Keratinocyte (primary cell): ENCODE results near the gene SDF2. TPM values are rescaled to one million over a fixed set of nuclear protein-coding genes. Genes with fewer than 3 reads are reported as not detected.

Source experiments
- DNase-seq: peaks from one replicate; pipeline ENCODE4 v3.0.0-alpha.2; 2011; ENCODE audit warnings: low read depth, missing footprints, low spot score
- FAIRE-seq: peaks from 2 replicates; lab custom pipeline; 2011; peaks lifted over from hg19 to GRCh38; lab: Jason Lieb, UNC
- H2AFZ ChIP-seq: 2 replicates; pipeline ENCODE4 v1.6.0; 2012; ENCODE audit warnings: low read length, control low read depth, inconsistent platforms; ENCODE audit not compliant: control insufficient read depth
- H3K27ac ChIP-seq: 2 replicates; pipeline ENCODE4 v1.5.1; 2011; ENCODE audit warnings: low read length; ENCODE audit not compliant: control insufficient read depth, insufficient read depth
- H3K27me3 ChIP-seq: 3 replicates; pipeline ENCODE4 v1.6.0; 2011; ENCODE audit warnings: low read length; ENCODE audit not compliant: control insufficient read depth, insufficient read depth; ENCODE audit errors: extremely low read depth
- H3K36me3 ChIP-seq, 2 experiments: 2 replicates in 1 of 2; 3 replicates in 1 of 2; pipeline ENCODE4 v1.5.1; 2011; ENCODE audit warnings: low read length in 2 of 2, mild to moderate bottlenecking in 1 of 2; ENCODE audit not compliant: control insufficient read depth in 2 of 2, insufficient read depth in 2 of 2; ENCODE audit errors: extremely low read depth in 1 of 2
- H3K4me1 ChIP-seq: 3 replicates; pipeline ENCODE4 v1.5.1; 2011; ENCODE audit warnings: low read length; ENCODE audit not compliant: control insufficient read depth, insufficient read depth; ENCODE audit errors: extremely low read depth
- H3K4me2 ChIP-seq: 3 replicates; pipeline ENCODE4 v1.6.0; 2011; ENCODE audit warnings: low read depth, low read length; ENCODE audit not compliant: control insufficient read depth, insufficient read depth; ENCODE audit errors: extremely low read depth
- H3K4me3 ChIP-seq, 3 experiments: fragments of 200-600 bp in 1 of 3; sonication (generic) in 1 of 3; 2 replicates in 2 of 3; 3 replicates in 1 of 3; pipeline ENCODE4 v1.5.1; 2011 to 2016; ENCODE audit warnings: low read length in 3 of 3, mild to moderate bottlenecking in 3 of 3, control low read depth in 2 of 3, inconsistent platforms in 1 of 3, low read depth in 1 of 3, mixed read lengths in 1 of 3, mixed run types in 1 of 3, moderate library complexity in 1 of 3; ENCODE audit not compliant: control insufficient read depth in 2 of 3, insufficient read depth in 2 of 3; ENCODE audit errors: extremely low read depth in 1 of 3
- H3K79me2 ChIP-seq: 2 replicates; pipeline ENCODE4 v1.6.0; 2012; ENCODE audit warnings: low read length; ENCODE audit not compliant: control insufficient read depth, insufficient read depth
- H3K9ac ChIP-seq: 3 replicates; pipeline ENCODE4 v1.6.0; 2011; ENCODE audit warnings: low read length; ENCODE audit not compliant: control insufficient read depth, insufficient read depth; ENCODE audit errors: extremely low read depth
- H3K9me1 ChIP-seq: 3 replicates; pipeline ENCODE4 v1.6.0; 2011; ENCODE audit warnings: low read length; ENCODE audit not compliant: control insufficient read depth, insufficient read depth; ENCODE audit errors: extremely low read depth
- H3K9me3 ChIP-seq: 2 replicates; pipeline ENCODE4 v1.5.1; 2012; ENCODE audit warnings: low read depth, low read length; ENCODE audit not compliant: control insufficient read depth
- H4K20me1 ChIP-seq: 3 replicates; pipeline ENCODE4 v1.6.0; 2011; ENCODE audit warnings: low read length; ENCODE audit not compliant: control insufficient read depth, insufficient read depth; ENCODE audit errors: extremely low read depth
- EZH2 ChIP-seq: IDR thresholded peaks from one replicate; pipeline ENCODE4 v1.6.1; 2012; ENCODE audit warnings: inconsistent platforms, mild to moderate bottlenecking, low read length, moderate library complexity
- dilution Hi-C: fragments of 300-500 bp; cut with MboI; formaldehyde crosslinking; loops from one replicate; pipeline ENCODE4 v1.7.0; 2020; ENCODE audit warnings: low sequenced_read_pairs; ENCODE audit not compliant: extremely low pct_ligation_motif_present
- polyA plus RNA-seq, 5 experiments: library from polyadenylated mRNA; depleted of rRNA in 3 of 5; stranded (reverse) in 3 of 5; stranded (forward) in 1 of 5; unstranded in 1 of 5; fragments of >200 nt; gene quantifications; 1 replicate in 1 of 5; 2 replicates in 3 of 5; 3 replicates in 1 of 5; pipeline versions ENCODE4 v1.2.1 to v1.2.3, GENCODE V29; 2011 to 2012; ENCODE audit warnings: missing spikeins in 2 of 5, low read depth in 1 of 5, low replicate concordance in 1 of 5
- TF ChIP-seq, protein P1 (sequence below), 3 experiments: IDR thresholded peaks in 1 of 3; conservative IDR thresholded peaks in 1 of 3; optimal IDR thresholded peaks in 1 of 3; 2 replicates in 2 of 3; 3 replicates in 1 of 3; pipeline versions ENCODE3 to v1.5.1; 2011; ENCODE audit warnings: low read length in 3 of 3, mild to moderate bottlenecking in 3 of 3, moderate library complexity in 2 of 3, control low read depth in 1 of 3, inconsistent platforms in 1 of 3; ENCODE audit not compliant: insufficient read depth in 2 of 3; ENCODE audit errors: extremely low read depth in 1 of 3

The SDF2 gene
- polyA plus RNA-seq, 1 donor (not counting 4 experiments of a cell fraction or from before 2014, with no cell fraction given), result 61.5 TPM

DNA sequence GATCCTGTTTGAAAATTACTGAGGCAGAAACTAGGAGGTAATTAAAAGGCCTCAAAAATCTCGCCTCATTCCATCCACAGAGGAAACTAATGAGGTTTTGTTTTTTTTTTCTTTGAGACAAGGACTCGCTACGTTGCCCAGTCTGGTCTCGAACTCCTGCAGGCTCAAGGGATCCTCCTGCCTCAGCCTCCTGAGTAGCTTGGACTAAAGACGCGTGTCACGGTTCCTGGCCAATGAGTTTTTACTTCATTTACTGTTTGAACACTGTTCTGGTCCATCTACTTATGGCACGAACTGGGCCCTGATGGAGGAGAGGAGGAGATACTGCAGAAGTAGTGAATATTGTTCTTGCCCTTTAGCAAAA, 16.1 kb downstream of the SDF2 start:
- Histone ChIP-seq H3K27me3 (no peaks in the 10 kb centered on the region), H4K20me1 (no peaks in the 10 kb centered on the region), H3K27ac (peak overlapping the region; percentile 89), H3K9ac (peak overlapping the region; percentile 90), H3K4me2 (peak overlapping the region; percentile 92), H3K9me3 (no peaks in the 10 kb centered on the region), H3K4me3 (peak overlapping the region; percentile 65 to 84 (median 69)), H3K4me1 (peaks cover 20% of the 10 kb centered on the region), H3K9me1 (no peaks in the 10 kb centered on the region), H2AFZ (peak overlapping the region; percentile 85), H3K36me3 (peaks cover 25 to 27% of the 10 kb centered on the region in 2 experiments), H3K79me2 (peaks cover 19% of the 10 kb centered on the region)
- dilution Hi-C loops, result no loop called here
- TF ChIP-seq, protein P1, sequence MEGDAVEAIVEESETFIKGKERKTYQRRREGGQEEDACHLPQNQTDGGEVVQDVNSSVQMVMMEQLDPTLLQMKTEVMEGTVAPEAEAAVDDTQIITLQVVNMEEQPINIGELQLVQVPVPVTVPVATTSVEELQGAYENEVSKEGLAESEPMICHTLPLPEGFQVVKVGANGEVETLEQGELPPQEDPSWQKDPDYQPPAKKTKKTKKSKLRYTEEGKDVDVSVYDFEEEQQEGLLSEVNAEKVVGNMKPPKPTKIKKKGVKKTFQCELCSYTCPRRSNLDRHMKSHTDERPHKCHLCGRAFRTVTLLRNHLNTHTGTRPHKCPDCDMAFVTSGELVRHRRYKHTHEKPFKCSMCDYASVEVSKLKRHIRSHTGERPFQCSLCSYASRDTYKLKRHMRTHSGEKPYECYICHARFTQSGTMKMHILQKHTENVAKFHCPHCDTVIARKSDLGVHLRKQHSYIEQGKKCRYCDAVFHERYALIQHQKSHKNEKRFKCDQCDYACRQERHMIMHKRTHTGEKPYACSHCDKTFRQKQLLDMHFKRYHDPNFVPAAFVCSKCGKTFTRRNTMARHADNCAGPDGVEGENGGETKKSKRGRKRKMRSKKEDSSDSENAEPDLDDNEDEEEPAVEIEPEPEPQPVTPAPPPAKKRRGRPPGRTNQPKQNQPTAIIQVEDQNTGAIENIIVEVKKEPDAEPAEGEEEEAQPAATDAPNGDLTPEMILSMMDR (optimal IDR thresholded peaks at IDR 0.05 in 1 of 3, IDR thresholded peaks at IDR 0.05 in 1 of 3, conservative IDR thresholded peaks at IDR 0.05 in 1 of 3; ENCODE audit: extremely low read depth in 1 of 3, insufficient read depth in 2 of 3, low read length in 3 of 3), result no peak
- no peak for TF ChIP-seq EZH2
- DNase-seq (no peak), FAIRE-seq (no peak)

DNA sequence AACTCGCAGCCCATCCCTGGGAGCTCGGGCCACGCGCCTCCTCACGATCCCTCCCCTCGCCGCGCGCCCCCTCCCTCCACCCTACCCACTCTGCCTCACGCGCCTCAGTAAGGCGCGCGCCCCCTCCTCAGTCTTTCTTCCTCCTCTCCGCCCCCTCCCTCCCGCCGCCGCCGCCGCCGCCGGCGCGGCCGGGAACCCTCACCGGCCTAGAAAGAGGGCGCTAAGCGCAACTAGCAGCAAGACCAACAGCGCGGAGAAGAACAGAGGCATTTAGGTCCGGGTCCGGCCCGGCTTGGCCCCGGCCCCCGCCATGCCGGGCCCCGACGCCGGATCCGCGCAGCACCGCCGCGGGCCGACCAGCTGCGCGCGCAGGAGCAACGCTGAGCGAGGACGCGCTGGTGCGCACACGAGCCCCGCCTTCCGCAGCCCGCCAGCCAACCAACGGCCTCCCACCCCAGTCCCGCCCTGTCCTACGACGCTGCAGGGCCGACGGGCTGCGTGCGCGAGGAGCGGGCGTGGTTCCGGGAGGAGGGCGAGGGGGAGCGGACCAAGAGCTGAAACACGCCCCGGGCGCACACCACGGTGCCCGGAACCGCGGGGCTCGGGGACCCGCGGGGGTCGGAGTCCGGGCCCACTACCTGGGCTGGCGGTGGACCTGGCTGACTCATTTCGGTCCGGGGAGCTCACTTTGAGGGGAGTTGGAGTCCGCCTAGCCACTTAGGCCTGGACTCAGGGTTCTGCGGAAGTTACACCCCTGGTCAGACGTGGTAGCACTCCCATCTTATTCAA, 16.7 kb downstream of the SDF2 start, which contains the start of gene BLTP2:
Gene BLTP2, minus strand, starts transcription at position 372 of the 789 bp plus-strand sequence. Its CDS starts 102 bp downstream, at position 270.
- FAIRE-seq, result peak; percentile 67
- Histone ChIP-seq H3K27ac (peak within 1 kb of the TSS; percentile 89), H3K9me3 (no peaks in the 10 kb centered on the region), H3K9ac (peak within 1 kb of the TSS; percentile 90), H3K36me3 (peaks cover 28 to 31% of the 10 kb centered on the region in 2 experiments), H3K4me1 (peaks cover 20% of the 10 kb centered on the region), H4K20me1 (no peaks in the 10 kb centered on the region), H3K27me3 (no peaks in the 10 kb centered on the region), H3K4me3 (peak within 1 kb of the TSS; percentile 65 to 84 (median 69)), H3K9me1 (no peaks in the 10 kb centered on the region), H3K79me2 (peaks cover 19% of the 10 kb centered on the region), H2AFZ (peak within 1 kb of the TSS; percentile 85), H3K4me2 (peak within 1 kb of the TSS; percentile 92)
- dilution Hi-C loops, result no loop called here
- TF ChIP-seq, protein P1 (optimal IDR thresholded peaks at IDR 0.05 in 1 of 3, IDR thresholded peaks at IDR 0.05 in 1 of 3, conservative IDR thresholded peaks at IDR 0.05 in 1 of 3; ENCODE audit: extremely low read depth in 1 of 3, insufficient read depth in 2 of 3, low read length in 3 of 3), result peak in 1 of 3 experiments; percentile 4
- no peak for TF ChIP-seq EZH2
- peak; percentile 57 for DNase-seq
